ENCODE measurements around the gene CDH13.

DNA sequence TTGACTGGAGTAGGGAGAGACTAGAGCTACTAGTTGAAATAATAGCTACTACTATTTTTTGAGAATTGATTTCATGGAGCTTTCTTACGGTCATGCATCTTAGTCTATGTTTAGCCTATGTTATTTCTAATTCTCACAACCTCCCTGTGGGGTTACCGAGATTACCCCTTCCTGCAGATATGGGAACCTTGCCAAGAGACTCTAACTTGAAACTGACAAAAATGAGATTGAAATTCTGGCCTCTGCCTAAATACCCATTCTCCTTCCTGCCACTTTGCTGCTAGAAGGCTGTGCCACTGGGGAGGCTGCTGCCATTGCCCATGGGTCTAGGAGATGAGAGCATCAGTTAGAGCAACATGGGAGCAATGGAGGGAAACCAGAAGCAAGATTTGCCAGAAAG is 410.3 kb downstream of the CDH13 start:
- TF ChIP-seq CHCHD3 (CRISPR knock-in tag; IDR thresholded peaks at IDR 0.05) (no peak), ARID2 (IDR thresholded peaks at IDR 0.05) (no peak)

All from K562 (cell line).